SH-SY5Y (cell line): Measurements from ENCODE around the gene ARMC7.

Experiments
- GATA2 ChIP-seq: IDR thresholded peaks from 2 replicates; pipeline ENCODE4 v1.6.1; 2011; ENCODE audit warnings: mild to moderate bottlenecking, low read depth, low read length
- GATA3 ChIP-seq: IDR thresholded peaks from 2 replicates; pipeline ENCODE4 v1.6.1; 2011; ENCODE audit warnings: low read depth, mild to moderate bottlenecking, low read length, moderate library complexity

DNA sequence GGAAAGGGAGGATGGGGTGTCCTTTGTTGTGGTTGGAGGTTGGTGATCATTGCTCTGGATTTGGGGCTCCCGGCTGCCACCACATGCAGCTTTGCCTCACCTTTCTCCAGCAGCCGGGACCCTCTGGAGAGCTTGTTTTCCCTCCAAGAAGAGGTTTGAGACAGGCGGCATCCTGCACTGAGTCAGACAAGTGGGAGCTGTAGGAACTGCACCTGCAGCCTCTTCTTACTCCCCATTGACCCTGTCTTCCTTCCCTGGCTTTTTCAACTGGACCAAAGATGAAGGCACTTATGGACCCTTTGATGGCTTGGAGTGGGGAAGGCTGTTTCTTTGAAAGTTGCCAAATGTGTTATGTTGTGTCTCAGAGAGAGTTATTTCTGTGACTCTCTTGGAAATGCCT, 46.1 kb upstream of the ARMC7 start:
- no peak for TF ChIP-seq GATA2
- TF ChIP-seq GATA3, result no peak
